Measurements from ENCODE around the gene ADAMTS17. TPM values are rescaled to one million over a fixed set of nuclear protein-coding genes. Genes with fewer than 3 reads are reported as not detected.

Gene ADAMTS17
- total RNA-seq (2022; extraction: Qiagen RNA extraction; ENCODE audit: low read depth), result 0.06 to 0.23 TPM (median 0.17 TPM) in 4 of 5 replicates, not detected in the other

GRCh38 chr15:100341750-100342560, at the start of gene ADAMTS17:
TSS of gene ADAMTS17 (minus strand) at chr15:100341975. CDS start at chr15:100341899, 76 bp downstream.

Other genes starting within 250 kb of the ADAMTS17 start
- gene CERS3, start 187.0 kb upstream of the ADAMTS17 start, total RNA-seq (2022; extraction: Qiagen RNA extraction; ENCODE audit: low read depth), result not detected in 5 replicates